Stimulated activated CD4-positive, alpha-beta T cell treated with anti-CD3 and anti-CD28 coated beads, Interleukin-12 subunit alpha, Interleukin-12 subunit beta, amount 100 ng/mL, for 24 hours (primary cell): ENCODE data around the gene OXGR1.
"Not testable (repeated sequence)": the region's sequence is repeated elsewhere in the genome, so short reads cannot be mapped to it uniquely, and the experiment has no call there.

Source experiments
- DNase-seq, 2 experiments: peaks; one replicate each; pipeline ENCODE4 v3.0.0-alpha.2; 2020; ENCODE audit warnings: low read depth in 2 of 2

The OXGR1 gene

GRCh38 chr13:97005625-97006262 lies 11.5 kb upstream of the OXGR1 start:
- DNase-seq: no peak

- no peak for DNase-seq
Measured at GRCh38 chr13:97004886-97005285, 10.6 kb upstream of the OXGR1 start.

- DNase-seq: no peak
Measured at GRCh38 chr13:97004096-97004876, 10.0 kb upstream of the OXGR1 start.

GRCh38 chr13:97003071-97003470 lies 8.8 kb upstream of the OXGR1 start:
- no peak for DNase-seq

GRCh38 chr13:97002581-97002980 lies 8.3 kb upstream of the OXGR1 start:
- DNase-seq: no peak

- DNase-seq: no peak
Measured at GRCh38 chr13:97001636-97002035, 7.4 kb upstream of the OXGR1 start.

GRCh38 chr13:97000295-97000925 lies 6.1 kb upstream of the OXGR1 start:
- no peak for DNase-seq

- DNase-seq: no peak
Measured at GRCh38 chr13:96999091-96999490, 4.8 kb upstream of the OXGR1 start.

GRCh38 chr13:96998051-96998450 lies 3.8 kb upstream of the OXGR1 start:
- no peak for DNase-seq

- DNase-seq: no peak
Measured at GRCh38 chr13:96996886-96997285, 2.6 kb upstream of the OXGR1 start.

GRCh38 chr13:96996107-96996506 lies 1.8 kb upstream of the OXGR1 start:
- DNase-seq: no peak

GRCh38 chr13:96994858-96995243 lies 575 bp upstream of the OXGR1 start:
- no peak for DNase-seq

GRCh38 chr13:96993634-96994016 lies 651 bp downstream of the OXGR1 start:
- no peak for DNase-seq

GRCh38 chr13:96992633-96993032 lies 1.6 kb downstream of the OXGR1 start:
- no peak for DNase-seq

- no peak for DNase-seq
Measured at GRCh38 chr13:96991072-96991471, 3.2 kb downstream of the OXGR1 start.

- no peak for DNase-seq
Measured at GRCh38 chr13:96988441-96988840, 5.8 kb downstream of the OXGR1 start.

GRCh38 chr13:96984051-96984508 lies 10.2 kb downstream of the OXGR1 start:
- DNase-seq: no peak

GRCh38 chr13:96982672-96983071 lies 11.6 kb downstream of the OXGR1 start:
- DNase-seq: no peak

- not testable (repeated sequence) for DNase-seq
Measured at GRCh38 chr13:96979861-96980260, 14.4 kb downstream of the OXGR1 start.

- DNase-seq: no peak
Measured at GRCh38 chr13:96968027-96968426, 26.2 kb downstream of the OXGR1 start.

GRCh38 chr13:96967248-96967745 lies 27.0 kb downstream of the OXGR1 start:
- DNase-seq: no peak

GRCh38 chr13:96966415-96967102 lies 27.7 kb downstream of the OXGR1 start:
- DNase-seq: no peak
